ENCODE data around the gene GPR139.

DNA sequence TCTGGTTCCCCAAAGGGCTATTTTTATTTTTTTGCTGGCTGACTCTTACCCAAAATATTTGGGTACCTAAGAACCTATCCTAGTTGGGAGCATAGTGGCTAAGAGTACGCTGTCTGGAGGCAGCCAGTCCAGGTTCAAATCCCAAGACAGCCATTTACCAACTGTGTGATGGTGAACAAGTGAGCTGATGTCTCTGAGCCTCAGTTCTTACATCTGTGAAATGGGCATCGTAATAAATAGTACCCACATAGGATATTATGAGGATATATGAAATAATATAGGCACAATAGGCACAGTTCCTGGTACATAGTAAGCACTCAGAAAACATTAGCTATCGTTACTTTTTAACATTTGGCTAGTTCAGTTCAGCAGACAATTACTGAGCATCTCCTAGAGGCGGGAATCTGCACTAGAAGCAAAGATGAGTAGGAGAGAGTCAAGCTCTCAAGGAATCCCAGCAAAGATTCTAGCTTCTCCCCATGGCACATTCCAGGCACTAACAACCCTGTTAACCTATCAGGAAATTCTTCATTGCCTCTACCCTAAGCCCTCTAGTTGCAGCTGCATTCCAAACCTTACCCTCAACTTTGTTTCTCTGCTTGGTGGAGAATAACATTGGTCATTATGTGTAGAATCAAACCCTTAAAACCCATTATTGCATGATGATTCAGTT is 31.6 kb downstream of the GPR139 start:
- TF ChIP-seq, protein P1, sequence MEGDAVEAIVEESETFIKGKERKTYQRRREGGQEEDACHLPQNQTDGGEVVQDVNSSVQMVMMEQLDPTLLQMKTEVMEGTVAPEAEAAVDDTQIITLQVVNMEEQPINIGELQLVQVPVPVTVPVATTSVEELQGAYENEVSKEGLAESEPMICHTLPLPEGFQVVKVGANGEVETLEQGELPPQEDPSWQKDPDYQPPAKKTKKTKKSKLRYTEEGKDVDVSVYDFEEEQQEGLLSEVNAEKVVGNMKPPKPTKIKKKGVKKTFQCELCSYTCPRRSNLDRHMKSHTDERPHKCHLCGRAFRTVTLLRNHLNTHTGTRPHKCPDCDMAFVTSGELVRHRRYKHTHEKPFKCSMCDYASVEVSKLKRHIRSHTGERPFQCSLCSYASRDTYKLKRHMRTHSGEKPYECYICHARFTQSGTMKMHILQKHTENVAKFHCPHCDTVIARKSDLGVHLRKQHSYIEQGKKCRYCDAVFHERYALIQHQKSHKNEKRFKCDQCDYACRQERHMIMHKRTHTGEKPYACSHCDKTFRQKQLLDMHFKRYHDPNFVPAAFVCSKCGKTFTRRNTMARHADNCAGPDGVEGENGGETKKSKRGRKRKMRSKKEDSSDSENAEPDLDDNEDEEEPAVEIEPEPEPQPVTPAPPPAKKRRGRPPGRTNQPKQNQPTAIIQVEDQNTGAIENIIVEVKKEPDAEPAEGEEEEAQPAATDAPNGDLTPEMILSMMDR (IDR thresholded peaks at IDR 0.05): no peak
- no peak for TF ChIP-seq EZH2phosphoT487 (IDR thresholded peaks at IDR 0.05)
- TF ChIP-seq EZH2 (IDR thresholded peaks at IDR 0.05): no peak

All from neural progenitor cell (in vitro differentiated cells).